Left renal pelvis (tissue), 4 donors: ENCODE data around the gene TRH. TPM values are rescaled to one million over a fixed set of nuclear protein-coding genes. Genes with fewer than 3 reads are reported as not detected.

Source experiments
- DNase-seq, 4 donors: peaks; one replicate each; pipeline ENCODE4 v3.0.0-alpha.2; 2013; ENCODE audit warnings: low read depth in 4 of 4, low spot score in 3 of 4
- polyA plus RNA-seq, 4 donors: library from polyadenylated mRNA; unstranded; fragments of 120-200 nt; gene quantifications; one replicate each; pipeline ENCODE4 v1.2.1, GENCODE V29; 2013; ENCODE audit not compliant: insufficient read length in 4 of 4

Gene TRH
- polyA plus RNA-seq, result 1 to 10 TPM in 1 of 4 donors, under 1 TPM in 3; 0.43 to 1.4 (median 0.57) TPM

- no peak for DNase-seq
Measured at GRCh38 chr3:129974564-129974832, at the start of gene TRH. Gene TRH (plus strand): TSS chr3:129974720. CDS start chr3:129975817, 1,097 bp downstream.

GRCh38 chr3:129927072-129927471 is 47.4 kb upstream of the TRH start:
- DNase-seq, result no peak

DNA sequence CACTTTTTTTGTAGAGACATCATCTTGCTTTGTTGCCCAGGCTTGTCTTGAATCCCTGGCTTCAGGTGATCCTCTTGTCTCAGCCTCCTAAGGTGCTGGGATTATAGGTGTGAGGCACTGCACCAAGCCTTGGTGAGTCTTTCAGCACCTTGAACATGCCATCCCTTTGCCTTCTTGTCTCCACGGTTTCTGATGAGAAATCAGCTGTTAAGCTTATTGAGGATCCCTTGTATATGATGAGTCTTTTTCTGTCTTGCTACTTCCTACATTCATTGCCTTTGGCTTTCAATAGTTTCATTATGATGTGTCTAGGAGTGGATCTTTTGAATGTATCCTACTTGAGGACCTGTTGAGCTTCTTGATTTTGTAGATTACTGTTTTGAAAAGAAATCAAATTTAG is 45.1 kb upstream of the TRH start:
- no peak for DNase-seq

- no peak for DNase-seq
Measured at GRCh38 chr3:129933471-129933870, 41.0 kb upstream of the TRH start.

DNA sequence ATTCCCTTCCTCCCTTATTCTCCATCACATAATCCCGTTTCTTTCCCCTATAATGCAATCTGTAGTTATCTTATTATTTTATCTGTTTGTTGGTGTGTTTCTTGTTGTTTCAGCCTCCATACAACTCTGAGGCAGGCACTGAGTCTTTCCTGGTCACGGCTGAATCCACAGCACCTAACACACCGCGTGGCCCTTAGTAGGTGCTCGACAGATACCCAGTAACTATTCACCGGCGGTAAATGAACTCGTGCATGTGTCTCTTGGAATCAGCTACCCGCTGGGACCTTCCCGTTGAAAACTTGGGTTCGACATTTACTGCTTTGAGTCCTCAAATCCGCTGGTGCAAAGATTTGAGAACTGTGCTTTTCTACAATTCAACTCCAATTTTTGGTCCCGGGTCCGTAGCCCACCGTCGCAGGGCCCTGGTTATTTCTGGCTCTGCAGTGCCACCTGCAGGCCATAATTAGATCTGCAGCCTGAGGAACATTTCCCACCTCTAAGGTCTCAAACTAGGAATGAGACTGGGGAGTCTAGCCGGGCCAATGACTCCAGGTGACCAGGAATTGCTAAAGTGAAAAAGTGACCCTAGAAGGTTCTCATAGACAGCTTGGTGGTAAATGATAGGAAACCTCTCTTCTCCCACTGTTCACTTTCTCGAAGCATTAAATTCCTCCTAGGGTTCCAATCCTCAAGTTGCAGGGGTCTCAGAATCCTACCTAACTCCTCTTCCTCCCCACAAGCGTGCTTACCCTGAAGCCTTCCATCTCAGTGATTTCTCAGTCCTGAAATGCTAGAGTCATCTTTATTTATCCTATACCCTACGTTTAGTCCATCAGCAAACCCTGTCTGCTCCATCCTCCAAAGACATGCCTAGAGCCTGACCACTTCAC is 40.0 kb upstream of the TRH start:
- DNase-seq, result peak in 2 of 4 donors; percentile 27 to 33

DNA sequence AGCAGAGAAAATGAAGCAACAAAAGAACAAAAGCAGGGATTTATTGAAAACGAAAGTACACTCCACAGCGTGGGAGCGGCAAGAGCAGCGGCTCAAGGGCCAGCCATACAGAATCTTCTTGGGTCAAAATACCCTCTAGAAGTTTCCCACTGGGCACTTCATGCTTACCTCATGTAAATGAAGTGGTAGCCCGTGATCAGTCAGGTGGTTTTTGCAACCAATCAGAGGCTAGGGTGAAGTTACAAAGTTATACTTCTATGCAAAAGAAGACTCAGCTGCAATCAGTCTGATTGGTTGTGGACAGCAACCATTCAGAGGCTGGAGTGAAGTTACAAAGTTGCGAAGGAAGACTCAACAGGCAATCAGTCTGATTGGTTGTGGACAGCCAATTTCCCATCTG is 37.8 kb upstream of the TRH start:
- DNase-seq, result no peak

DNA sequence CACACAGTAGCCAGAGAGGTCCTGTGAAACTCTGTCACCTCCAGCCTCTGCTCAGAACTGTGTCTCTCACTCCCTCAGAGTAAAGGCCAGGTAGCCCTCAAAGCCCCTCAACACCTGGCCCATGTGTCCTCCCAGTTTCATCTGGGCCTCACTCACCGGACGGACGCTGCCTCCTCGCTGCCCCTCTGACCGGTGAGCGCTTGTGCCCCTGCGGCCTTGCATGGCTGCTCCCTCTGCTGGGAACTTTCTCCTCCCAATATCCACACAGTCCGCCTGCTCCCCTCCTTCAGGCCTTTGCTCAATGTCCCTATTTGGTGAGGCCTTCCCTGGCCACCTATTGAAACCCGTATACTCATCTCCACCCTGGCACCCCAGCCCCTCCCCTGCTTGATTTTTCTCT is 36.8 kb upstream of the TRH start:
- no peak for DNase-seq

- DNase-seq, result no peak
Measured at GRCh38 chr3:129938140-129938930, 36.2 kb upstream of the TRH start.

GRCh38 chr3:129940086-129940485 is 34.4 kb upstream of the TRH start:
- no peak for DNase-seq

GRCh38 chr3:129942296-129942695 is 32.2 kb upstream of the TRH start:
- peak in 3 of 4 donors; percentile 37 to 42 (median 37) for DNase-seq

DNA sequence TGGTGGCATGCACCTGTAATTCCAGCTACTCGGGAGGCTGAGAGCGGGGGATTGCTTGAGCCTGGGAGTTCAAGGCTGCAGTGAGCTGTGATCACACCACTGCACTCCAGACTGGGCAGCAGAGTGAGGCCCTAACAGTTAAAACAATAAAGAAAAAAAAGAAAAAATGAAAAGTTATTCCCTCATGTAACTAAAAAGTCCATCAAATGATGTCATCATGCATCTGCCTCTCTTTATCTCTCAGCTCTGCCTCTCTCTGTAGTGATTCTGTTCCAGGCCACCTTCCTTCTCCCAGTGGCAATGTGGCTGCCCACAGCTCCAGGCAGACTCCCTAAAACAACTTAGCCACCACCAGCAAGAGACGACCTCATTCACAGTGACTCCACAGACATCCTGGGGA is 31.5 kb upstream of the TRH start:
- no peak for DNase-seq

DNA sequence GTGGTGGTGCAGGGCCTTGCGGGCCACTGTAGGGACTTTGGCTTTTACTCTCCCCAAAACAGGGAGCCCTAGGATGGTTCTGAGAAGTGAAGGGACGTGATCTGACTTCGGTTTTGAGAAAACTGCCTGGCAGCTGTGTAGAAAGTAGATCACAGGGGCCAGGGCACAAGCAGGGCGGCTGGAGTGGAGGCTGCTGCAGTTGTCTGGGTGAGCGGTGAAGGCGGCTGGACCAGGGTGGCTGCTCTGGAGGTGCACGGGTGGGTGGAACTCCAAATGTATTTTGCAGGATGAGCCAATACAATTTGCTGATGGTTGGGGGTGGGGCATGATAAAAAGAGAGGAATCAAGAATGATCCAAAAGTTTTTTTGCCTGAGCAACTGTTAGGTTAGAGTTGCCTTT is 29.8 kb upstream of the TRH start:
- no peak for DNase-seq

DNA sequence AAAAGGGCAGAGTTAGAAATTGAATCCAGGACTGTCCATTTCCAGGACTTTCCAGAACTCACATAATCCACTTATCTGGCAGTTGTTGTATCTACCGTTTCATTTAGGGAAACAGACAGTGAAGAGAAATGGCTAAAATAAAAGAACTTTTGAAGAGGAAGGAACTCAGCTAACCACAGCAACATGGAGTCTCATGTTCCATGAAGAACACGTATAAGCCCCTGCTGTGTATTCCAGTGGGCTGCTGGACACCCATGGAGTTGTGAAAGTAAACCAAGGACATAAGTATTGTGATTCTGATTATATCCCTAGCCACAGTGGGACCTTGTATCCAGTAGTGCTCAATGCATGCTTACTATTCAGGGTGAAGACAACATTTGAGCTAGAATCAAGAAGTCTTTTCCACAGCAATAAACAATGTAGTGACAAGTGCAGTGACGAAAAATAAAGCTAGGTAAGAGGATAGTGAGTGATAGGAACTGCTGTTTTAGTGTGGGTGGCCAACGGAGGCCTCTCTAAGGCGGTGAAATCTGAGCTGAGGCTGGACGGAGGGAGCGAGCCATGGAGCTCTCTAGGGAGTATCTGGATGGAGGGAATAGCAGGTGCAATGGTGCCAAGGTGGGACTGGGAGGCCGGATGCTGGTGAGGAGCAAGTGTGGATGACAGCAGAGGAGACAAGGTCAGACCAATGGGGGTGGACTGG is 26.8 kb upstream of the TRH start:
- no peak for DNase-seq

- DNase-seq, result no peak
Measured at GRCh38 chr3:129950318-129951046, 24.0 kb upstream of the TRH start.

- no peak for DNase-seq
Measured at GRCh38 chr3:129952556-129953355, 21.8 kb upstream of the TRH start.

DNA sequence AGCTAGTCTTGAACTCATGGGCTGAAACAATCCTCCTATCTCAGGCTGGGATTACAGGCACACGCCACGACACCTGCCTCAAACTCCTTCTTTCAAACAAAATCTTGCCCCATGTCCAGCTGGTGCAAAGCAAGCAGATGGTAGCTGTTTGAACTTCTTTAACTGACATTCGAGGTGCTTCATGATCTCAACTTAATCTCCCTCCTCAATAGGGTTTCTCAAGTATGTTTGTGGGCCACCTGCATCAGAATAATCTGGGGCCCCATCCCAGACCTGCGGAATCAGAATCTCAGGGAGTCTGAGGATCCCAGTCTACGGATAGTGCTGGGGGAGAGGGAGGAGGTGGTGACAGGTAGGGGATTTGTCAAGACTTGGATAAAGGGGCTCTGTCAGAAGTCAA is 20.9 kb upstream of the TRH start:
- no peak for DNase-seq

- DNase-seq, result no peak
Measured at GRCh38 chr3:129954514-129954913, 20.0 kb upstream of the TRH start.

DNA sequence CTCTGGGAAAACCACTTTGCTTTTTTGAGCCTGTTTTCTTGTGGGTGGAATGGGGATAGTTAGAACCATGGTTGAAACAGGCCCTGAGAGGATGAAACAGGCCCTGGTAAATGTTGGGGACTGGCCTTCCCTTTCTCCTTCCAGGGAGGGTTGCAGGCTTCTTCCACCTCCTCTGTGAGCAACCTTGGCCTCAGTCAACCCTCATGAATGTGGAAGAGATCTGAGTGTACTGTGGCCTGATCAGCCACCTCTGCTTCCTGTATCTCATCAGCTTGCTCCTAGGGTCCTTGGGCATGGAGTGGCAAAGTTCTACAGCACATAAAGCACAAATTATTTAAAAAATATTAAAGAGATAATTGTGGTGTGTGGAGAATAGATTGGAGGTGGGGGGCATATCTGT is 17.6 kb upstream of the TRH start:
- DNase-seq, result no peak

DNA sequence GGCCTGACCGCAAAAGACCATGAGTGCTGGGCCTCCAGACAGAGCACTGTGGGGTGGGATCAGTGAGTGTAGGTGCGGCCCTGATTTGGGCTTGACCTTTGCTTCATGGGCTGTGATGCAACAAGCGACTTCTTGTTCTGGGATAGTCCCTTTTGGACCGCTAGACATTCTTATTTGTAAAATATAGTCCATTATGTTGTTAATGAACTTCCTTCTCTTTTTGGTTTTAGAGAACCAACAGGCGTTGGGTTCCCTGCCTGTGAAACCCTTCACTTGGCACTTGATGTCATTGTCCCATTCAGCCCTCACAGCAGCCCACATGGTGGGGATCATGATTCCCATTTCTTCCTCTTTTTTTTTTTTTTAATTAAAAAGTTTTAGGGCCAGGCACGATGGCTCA is 15.8 kb upstream of the TRH start:
- DNase-seq, result no peak

DNA sequence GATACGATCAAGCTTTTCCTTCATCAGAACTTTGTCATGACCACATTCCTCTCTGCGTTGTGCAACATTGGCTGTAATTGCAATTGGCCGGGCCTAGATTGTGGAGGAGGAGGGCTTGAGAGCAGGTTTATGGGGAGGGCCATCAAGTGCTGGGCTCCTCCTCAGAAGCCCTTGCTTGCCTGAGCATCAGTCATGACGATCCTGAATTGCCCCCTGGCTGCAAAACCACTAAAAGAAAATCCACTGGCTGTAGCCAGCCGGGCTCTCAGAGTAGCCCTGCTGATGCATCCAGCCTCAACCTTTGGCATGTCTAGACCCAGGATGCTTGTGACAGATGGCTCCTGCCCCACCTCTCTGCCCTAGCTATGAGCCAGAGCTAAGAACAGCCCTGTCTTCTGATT is 13.4 kb upstream of the TRH start:
- no peak for DNase-seq
